Measurements from ENCODE around the gene CAMK2B.
"Not testable (repeated sequence)": the region's sequence is repeated elsewhere in the genome, so short reads cannot be mapped to it uniquely, and the experiment has no call there.

CAMK2B gene

DNA sequence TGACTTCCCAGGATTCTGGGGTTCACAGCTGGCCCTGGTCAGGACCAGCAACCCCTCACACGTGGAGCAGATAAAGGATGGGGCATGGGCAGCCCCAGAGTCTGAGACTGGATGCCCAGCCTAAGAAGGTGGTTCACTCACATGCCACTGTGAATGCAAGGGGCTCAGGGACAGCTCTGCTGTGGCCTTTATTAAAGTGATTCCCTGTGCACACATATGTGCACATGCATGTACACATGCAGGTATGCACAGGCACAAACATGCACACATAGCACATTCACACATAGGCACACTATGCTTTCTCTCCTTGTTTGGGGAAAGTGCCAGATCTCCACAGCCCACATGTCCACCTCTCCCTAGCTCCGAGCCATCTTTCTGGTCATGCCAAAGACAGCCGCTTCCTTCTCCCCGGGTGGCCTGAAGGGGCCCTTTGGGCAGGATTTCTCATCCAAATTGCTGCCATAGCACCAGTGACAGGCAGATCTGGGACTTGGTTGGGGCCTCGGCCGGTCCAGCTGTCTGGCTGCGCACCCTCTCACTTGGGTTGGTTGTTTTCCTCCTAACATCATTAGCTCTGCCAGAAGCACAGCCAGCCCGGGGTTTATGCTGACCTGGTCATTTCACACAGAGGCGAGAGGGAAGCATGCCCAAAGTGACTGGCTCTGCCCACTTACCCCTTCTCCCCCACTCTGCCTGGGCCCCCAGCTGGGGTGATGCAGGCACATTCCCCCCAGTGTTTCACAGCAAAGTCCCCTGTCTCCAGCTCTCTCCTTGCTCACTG lies 137.6 kb downstream of the CAMK2B start:
- intact Hi-C loops (cut with DNase I): no loop called here
- peak in 1 of 10 donors; percentile 70 for DNase-seq

- intact Hi-C loops (cut with DNase I): no loop called here
- no peak for DNase-seq
Measured at GRCh38 chr7:44186736-44187135, 138.7 kb downstream of the CAMK2B start.

DNA sequence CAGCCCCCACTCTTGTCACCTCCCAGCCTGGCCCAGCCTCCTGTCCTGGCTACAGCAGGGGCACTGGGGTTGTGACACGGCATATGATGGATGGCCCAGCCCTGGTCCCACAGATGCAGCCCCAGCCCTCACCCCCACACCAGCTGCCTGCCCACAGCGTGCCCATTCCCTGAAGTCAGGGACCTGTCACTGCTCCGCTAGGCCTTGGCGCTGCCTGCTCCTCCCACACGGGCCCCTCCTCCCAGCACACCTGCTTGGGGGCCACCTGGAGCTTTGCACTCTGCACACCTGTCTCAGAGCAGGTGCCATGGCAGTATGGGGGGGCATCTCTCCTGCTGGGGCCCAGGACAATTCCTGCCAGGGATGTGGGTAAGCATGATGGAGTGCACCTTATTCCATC lies 139.7 kb downstream of the CAMK2B start:
- DNase-seq: peak in 1 of 10 donors; percentile 70
- intact Hi-C loops (cut with DNase I): no loop called here

DNA sequence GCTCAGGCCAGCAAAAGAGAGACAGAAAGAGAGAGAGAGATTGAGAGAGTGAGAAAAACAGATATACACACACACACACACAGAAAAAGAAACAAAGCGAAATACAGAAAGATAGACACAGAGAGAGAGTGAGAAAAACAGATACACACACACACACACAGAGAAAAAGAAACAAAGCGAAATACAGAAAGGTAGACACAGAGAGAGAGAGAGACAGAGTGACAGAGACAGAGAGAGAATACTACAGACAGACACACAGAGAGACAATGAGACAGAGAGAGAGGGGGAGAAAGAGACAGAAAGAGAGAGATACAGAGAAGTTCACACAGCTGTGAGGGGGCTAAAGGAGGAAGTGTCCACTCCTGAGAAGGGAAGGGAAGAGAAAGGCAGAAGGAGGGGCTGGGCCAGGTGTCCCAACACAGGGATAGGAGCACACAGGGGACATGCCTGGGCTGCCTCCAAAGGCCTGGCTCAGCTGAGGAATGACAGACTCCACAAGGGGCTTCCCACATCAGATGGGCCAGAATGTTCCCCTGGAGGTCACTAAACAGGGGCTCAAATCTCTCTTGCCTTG lies 140.4 kb downstream of the CAMK2B start:
- intact Hi-C loops (cut with DNase I): no loop called here
- DNase-seq: no peak

DNA sequence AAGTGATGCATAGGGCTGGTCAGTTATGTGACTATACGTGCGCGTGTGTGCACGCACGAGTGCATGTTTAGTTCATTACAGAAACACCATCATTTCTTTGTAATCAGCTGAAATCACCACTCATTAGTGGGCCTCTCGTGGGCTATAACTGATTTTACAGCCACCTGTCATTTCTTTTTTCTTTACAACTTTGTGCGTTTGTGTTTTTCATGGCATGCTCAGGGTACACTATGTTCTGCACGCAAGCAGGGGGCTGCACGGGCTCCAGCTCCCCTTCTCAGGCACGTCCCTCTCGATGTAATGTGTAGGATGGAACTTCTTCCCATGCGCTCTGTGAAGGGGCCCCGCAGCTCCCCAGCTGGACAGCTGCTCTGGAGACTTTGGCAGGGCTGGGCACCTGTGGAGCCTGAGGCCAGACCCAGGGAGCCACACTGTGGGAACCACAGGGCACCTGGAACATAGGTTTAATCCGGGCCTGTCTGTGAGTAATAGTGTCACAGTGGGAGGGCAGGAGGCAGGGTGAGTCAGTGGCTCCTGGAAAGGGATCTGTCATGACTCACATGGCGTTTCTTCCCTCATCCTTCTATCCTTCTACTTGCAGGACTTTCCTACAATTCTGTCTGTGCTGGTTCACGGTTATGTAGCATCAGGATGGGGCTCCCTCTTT lies 141.1 kb downstream of the CAMK2B start:
- DNase-seq: peak in 1 of 10 donors; percentile 66
- intact Hi-C loops (cut with DNase I): no loop called here

DNA sequence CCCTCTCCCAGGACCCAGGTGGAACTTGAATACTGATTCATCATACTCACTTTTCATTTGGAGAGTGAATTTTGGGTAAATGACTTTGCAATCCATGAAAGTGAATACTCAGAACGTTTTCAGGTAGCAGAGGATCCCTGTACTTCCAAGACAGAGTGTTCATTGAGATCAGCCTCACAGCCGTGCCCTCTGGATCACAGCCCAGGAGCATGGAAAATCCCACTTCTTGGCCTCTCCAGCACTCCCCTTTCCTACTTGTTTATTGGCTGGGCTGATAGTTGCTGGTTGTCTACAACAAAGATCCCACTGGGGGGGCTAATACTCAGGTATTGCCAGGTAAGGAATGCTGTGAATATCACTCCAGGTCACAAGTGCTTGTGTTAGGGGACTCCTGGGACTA lies 142.0 kb downstream of the CAMK2B start:
- intact Hi-C loops (cut with DNase I): no loop called here
- DNase-seq: no peak

GRCh38 chr7:44182827-44183226 lies 142.6 kb downstream of the CAMK2B start:
- intact Hi-C loops (cut with DNase I): no loop called here
- DNase-seq: no peak

DNA sequence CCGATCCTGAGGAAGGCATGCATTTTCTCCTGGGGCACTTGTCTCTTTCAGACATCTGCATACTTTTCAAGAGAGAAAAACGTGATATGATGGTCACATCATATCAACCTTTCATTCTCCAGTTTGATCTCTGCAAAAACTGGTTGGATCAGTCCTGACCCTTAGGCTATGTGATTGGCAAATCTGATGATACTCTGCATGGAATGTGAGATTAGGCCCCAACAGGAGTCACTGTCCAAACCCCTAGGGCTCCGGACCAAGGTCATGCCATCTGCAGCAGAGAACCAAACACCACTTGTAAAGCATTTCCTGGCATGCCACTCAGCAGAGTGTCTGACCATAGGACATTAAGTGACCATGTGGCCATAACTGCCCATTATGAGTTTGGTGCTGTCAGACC lies 144.8 kb downstream of the CAMK2B start:
- intact Hi-C loops (cut with DNase I): no loop called here
- no peak for DNase-seq

DNA sequence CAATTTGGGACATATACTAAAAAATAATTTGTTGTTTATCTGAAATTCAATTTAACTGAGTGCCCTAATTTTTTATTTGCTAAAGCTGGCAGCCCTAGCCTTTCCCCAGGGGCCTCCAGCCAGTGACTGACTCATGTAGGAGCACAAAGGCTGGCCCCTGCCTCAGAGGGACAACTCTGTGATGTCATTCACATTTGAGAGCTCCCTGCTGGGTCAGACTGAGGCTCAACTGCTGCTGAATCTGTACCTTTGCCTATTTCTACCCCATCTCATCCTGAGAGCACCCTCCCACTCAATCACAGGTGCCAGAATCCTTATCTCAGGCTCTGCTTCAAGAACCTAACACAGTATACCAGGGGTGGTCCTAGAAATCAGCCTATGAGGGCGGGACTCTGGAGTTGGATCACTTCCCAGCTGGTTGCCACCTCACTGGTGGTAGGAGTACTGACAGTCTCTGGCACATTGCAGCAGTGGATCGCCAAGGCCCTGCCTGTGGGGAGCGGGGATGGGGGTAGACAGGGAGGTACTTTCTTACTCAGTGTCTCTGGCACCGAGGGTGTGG lies 147.7 kb downstream of the CAMK2B start:
- intact Hi-C loops (cut with DNase I): no loop called here

GRCh38 chr7:44176486-44176885 lies 148.9 kb downstream of the CAMK2B start:
- no peak for DNase-seq
- intact Hi-C loops (cut with DNase I): no loop called here

More for the DNA sequence above, 147.7 kb downstream of the CAMK2B start:
- DNase-seq: peak in 5 of 10 donors; percentile 50 to 81 (median 77)

DNA sequence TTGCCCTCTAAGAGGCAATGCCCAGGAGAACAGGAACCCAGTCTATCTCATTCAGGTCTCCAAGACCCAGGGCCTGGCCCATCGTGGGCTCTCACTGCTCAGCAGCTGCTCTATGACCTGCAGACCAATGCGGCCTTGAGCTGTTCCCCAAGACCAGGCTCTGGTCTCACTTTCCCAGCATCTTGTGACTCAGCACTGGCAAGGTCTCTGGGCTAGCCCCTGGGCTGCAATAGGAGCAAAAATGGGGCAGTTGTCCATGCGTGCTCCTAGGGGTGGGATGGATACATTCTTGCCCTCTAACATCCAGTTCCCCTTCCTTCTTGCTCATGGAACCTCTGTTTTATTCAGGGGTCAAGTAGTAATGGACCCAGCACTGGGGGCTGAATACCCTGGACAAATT lies 149.7 kb downstream of the CAMK2B start:
- DNase-seq: peak in 1 of 10 donors; percentile 54

GRCh38 chr7:44174694-44174948 lies 150.8 kb downstream of the CAMK2B start:
- DNase-seq; intact Hi-C loops (cut with DNase I): not testable (repeated sequence)

More for the DNA sequence above, 149.7 kb downstream of the CAMK2B start:
- intact Hi-C loops (cut with DNase I): no loop called here

- intact Hi-C loops (cut with DNase I): no loop called here
- DNase-seq: no peak
Measured at GRCh38 chr7:44173911-44174693, 151.3 kb downstream of the CAMK2B start.

- intact Hi-C loops (cut with DNase I): no loop called here
- no peak for DNase-seq
Measured at GRCh38 chr7:44172803-44173424, 152.5 kb downstream of the CAMK2B start.

- intact Hi-C loops (cut with DNase I): no loop called here
- no peak for DNase-seq
Measured at GRCh38 chr7:44172352-44172751, 153.0 kb downstream of the CAMK2B start.

DNA sequence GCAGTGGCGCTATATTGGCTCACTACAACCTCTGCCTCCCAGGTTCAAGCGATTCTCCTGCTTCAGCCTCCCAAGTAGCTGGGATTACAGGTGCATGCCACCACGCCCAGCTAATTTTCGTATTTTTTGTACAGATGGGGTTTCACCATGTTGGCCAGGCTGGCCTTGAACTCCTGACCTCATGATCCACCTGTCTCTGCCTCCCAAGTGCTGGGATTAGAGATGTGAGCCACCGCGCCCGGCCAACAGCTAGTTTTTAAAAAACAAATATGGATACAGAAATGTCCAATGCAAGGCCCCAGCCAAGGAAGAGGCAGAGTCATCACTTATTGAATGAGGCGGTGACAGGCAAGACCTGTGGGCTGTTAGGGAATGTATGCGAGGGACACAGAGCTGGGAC lies 153.5 kb downstream of the CAMK2B start:
- intact Hi-C loops (cut with DNase I); DNase-seq: not testable (repeated sequence)

DNA sequence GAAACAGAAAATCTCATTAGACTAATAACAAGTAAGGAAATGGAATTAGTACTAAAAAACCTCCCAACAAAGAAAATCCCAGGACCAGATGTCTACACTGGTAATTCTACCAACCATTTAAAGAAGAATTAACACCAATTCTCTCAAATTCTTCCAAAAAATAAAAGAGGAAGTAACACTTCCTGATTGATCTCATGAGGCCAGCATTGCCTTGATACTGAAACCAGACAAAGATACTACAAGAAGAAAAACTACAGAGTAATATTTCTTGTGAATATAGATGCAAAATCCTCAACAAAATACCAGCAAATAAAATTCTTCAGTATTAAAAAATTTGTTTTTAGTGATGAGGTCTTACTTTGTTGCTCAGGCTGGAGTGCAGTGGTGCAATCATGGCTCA lies 157.5 kb downstream of the CAMK2B start:
- intact Hi-C loops (cut with DNase I): no loop called here
- no peak for DNase-seq

Measured in posterior cingulate gyrus (tissue), 11 donors.